ENCODE measurements around the gene ORAI2. TPM values are rescaled to one million over a fixed set of nuclear protein-coding genes. Genes with fewer than 3 reads are reported as not detected.
"Not testable (repeated sequence)": the region's sequence is repeated elsewhere in the genome, so short reads cannot be mapped to it uniquely, and the experiment has no call there.

The ORAI2 gene
- total RNA-seq, 2 experiments from 2014 or later: 51.9 to 58.3 TPM

- H3K27ac Mint-ChIP-seq; H3K4me1 Mint-ChIP-seq; ATAC-seq (ENCODE audit: low read depth); H3K27me3 Mint-ChIP-seq; H3K4me3 Mint-ChIP-seq; DNase-seq; H3K9me3 Mint-ChIP-seq; H3K36me3 Mint-ChIP-seq: not testable (repeated sequence)
- POLR2A ChIA-PET: interaction anchor here (1.6 kb wide), 1 partner anchor 9 kb away, joined by 7 read pairs; the partner anchor contains the start of genes ALKBH4 and LRWD1
These were observed 21.6 kb downstream of the ORAI2 start for GRCh38 chr7:102454932-102455331.

- Mint-ChIP-seq H3K4me1 (no peaks in the 10 kb centered on the region), H3K27ac (no peak overlapping the region), H3K4me3 (no peak overlapping the region), H3K9me3 (no peaks in the 10 kb centered on the region), H3K27me3 (no peaks in the 10 kb centered on the region), H3K36me3 (peaks cover 2% of the 10 kb centered on the region)
- DNase-seq (no peak), ATAC-seq (ENCODE audit: low read depth) (no peak)
- POLR2A ChIA-PET: interaction anchor here (1.6 kb wide), 1 partner anchor 9 kb away, joined by 7 read pairs; the partner anchor contains the start of genes ALKBH4 and LRWD1
These were observed 22.2 kb downstream of the ORAI2 start for GRCh38 chr7:102455596-102455995.

GRCh38 chr7:102456327-102456726 lies 23.0 kb downstream of the ORAI2 start:
- Mint-ChIP-seq H3K9me3 (no peaks in the 10 kb centered on the region), H3K4me3 (no peak overlapping the region), H3K27me3 (no peaks in the 10 kb centered on the region), H3K4me1 (no peaks in the 10 kb centered on the region), H3K27ac (no peak overlapping the region), H3K36me3 (peaks cover 6% of the 10 kb centered on the region)
- DNase-seq: no peak
- POLR2A ChIA-PET: interaction anchor here (0.7 to 1.6 kb wide), 3 partner anchors 8 to 174 kb away, joined by 3 to 7 read pairs (median 3); partner anchors contain the start of genes ALKBH4 and LRWD1
- no peak for ATAC-seq (ENCODE audit: low read depth)

- Mint-ChIP-seq H3K4me1 (peaks cover under 1% of the 10 kb centered on the region), H3K27ac (no peak overlapping the region), H3K4me3 (no peak overlapping the region), H3K36me3 (peaks cover 6% of the 10 kb centered on the region), H3K9me3 (no peaks in the 10 kb centered on the region), H3K27me3 (no peaks in the 10 kb centered on the region)
- DNase-seq (no peak), ATAC-seq (ENCODE audit: low read depth) (no peak)
- POLR2A ChIA-PET: no interaction called here
These were observed 24.1 kb downstream of the ORAI2 start for GRCh38 chr7:102457352-102457924.

- ATAC-seq (ENCODE audit: low read depth): no peak
- POLR2A ChIA-PET: no interaction called here
These were observed 26.0 kb downstream of the ORAI2 start for GRCh38 chr7:102459221-102459844.

GRCh38 chr7:102460467-102460866 lies 27.1 kb downstream of the ORAI2 start:
- Mint-ChIP-seq H3K27me3 (no peaks in the 10 kb centered on the region), H3K4me3 (no peak overlapping the region), H3K36me3 (peaks cover 5% of the 10 kb centered on the region), H3K4me1 (peaks cover 11% of the 10 kb centered on the region), H3K27ac (peak overlapping the region; percentile 10), H3K9me3 (no peaks in the 10 kb centered on the region)
- no peak for DNase-seq
- no peak for ATAC-seq (ENCODE audit: low read depth)
- POLR2A ChIA-PET: interaction anchor here (1.2 kb wide), 1 partner anchor 8 kb away, joined by 3 read pairs; no protein-coding TSS in a partner anchor

More at GRCh38 chr7:102459221-102459844, 26.0 kb downstream of the ORAI2 start:
- no peaks in the 10 kb centered on the region for H3K27me3 Mint-ChIP-seq
- H3K4me1 Mint-ChIP-seq: peaks cover 10% of the 10 kb centered on the region
- H3K27ac Mint-ChIP-seq: no peak overlapping the region
- H3K4me3 Mint-ChIP-seq: no peak overlapping the region
- peaks cover 6% of the 10 kb centered on the region for H3K36me3 Mint-ChIP-seq
- DNase-seq: no peak
- no peaks in the 10 kb centered on the region for H3K9me3 Mint-ChIP-seq

- peaks cover 16% of the 10 kb centered on the region for H3K4me1 Mint-ChIP-seq
- peak overlapping the region; percentile 94 for H3K4me3 Mint-ChIP-seq
- H3K27me3 Mint-ChIP-seq: no peaks in the 10 kb centered on the region
- POLR2A ChIA-PET: interaction anchor here (0.9 to 2.2 kb wide), 6 partner anchors 9 to 68 kb away, joined by 3 to 9 read pairs (median 6); partner anchors contain the start of gene PRKRIP1
- ATAC-seq (ENCODE audit: low read depth) (peak; percentile 3), DNase-seq (no peak)
- peak overlapping the region; percentile 83 for H3K27ac Mint-ChIP-seq
- no peaks in the 10 kb centered on the region for H3K9me3 Mint-ChIP-seq
- H3K36me3 Mint-ChIP-seq: peaks cover 5% of the 10 kb centered on the region
These were observed 30.6 kb downstream of the ORAI2 start for GRCh38 chr7:102463841-102464576.

GRCh38 chr7:102464577-102465280 lies 31.4 kb downstream of the ORAI2 start, which contains the start of the genes ALKBH4 and LRWD1:
ALKBH4 (minus strand) TSS chr7:102464863; CDS start chr7:102464836, 27 bp downstream.
LRWD1 (plus strand) TSS chr7:102464984; CDS start chr7:102465081, 97 bp downstream.
- peak within 1 kb of the TSS; percentile 94 for H3K4me3 Mint-ChIP-seq
- ATAC-seq (ENCODE audit: low read depth) (peak; percentile 92), DNase-seq (peak; percentile 98)
- H3K9me3 Mint-ChIP-seq: no peaks in the 10 kb centered on the region
- peaks cover 16% of the 10 kb centered on the region for H3K4me1 Mint-ChIP-seq
- POLR2A ChIA-PET: interaction anchor here (0.9 to 2.2 kb wide), 8 partner anchors 9 to 69 kb away, joined by 3 to 9 read pairs (median 6); partner anchors contain the start of gene PRKRIP1
- no peaks in the 10 kb centered on the region for H3K27me3 Mint-ChIP-seq
- H3K36me3 Mint-ChIP-seq: peaks cover 5% of the 10 kb centered on the region
- peak within 1 kb of the TSS; percentile 83 for H3K27ac Mint-ChIP-seq

- Mint-ChIP-seq H3K4me3 (peak overlapping the region; percentile 94), H3K27me3 (no peaks in the 10 kb centered on the region), H3K9me3 (no peaks in the 10 kb centered on the region), H3K36me3 (no peaks in the 10 kb centered on the region), H3K4me1 (peaks cover 16% of the 10 kb centered on the region), H3K27ac (peak overlapping the region; percentile 20)
- POLR2A ChIA-PET: interaction anchor here (1.2 kb wide), 1 partner anchor 14 kb away, joined by 3 read pairs; no protein-coding TSS in a partner anchor
- no peak for ATAC-seq (ENCODE audit: low read depth)
- DNase-seq: no peak
These were observed 32.7 kb downstream of the ORAI2 start for GRCh38 chr7:102466097-102466496.

- H3K9me3 Mint-ChIP-seq: no peaks in the 10 kb centered on the region
- peaks cover 12% of the 10 kb centered on the region for H3K4me1 Mint-ChIP-seq
- H3K27me3 Mint-ChIP-seq: no peaks in the 10 kb centered on the region
- POLR2A ChIA-PET: interaction anchor here (0.6 to 1.5 kb wide), 2 partner anchors 29 to 35 kb away, joined by 3 read pairs; no protein-coding TSS in a partner anchor
- no peak overlapping the region for H3K4me3 Mint-ChIP-seq
- ATAC-seq (ENCODE audit: low read depth) (no peak), DNase-seq (no peak)
- H3K36me3 Mint-ChIP-seq: no peaks in the 10 kb centered on the region
- no peak overlapping the region for H3K27ac Mint-ChIP-seq
These were observed 34.5 kb downstream of the ORAI2 start for GRCh38 chr7:102467581-102468477.

GRCh38 chr7:102468478-102469350 lies 35.3 kb downstream of the ORAI2 start:
- POLR2A ChIA-PET: interaction anchor here (1.5 kb wide), 1 partner anchor 30 kb away, joined by 3 read pairs; no protein-coding TSS in a partner anchor
- ATAC-seq (ENCODE audit: low read depth) (no peak), DNase-seq (no peak)
- Mint-ChIP-seq H3K4me1 (peaks cover 11% of the 10 kb centered on the region), H3K4me3 (no peak overlapping the region), H3K9me3 (no peaks in the 10 kb centered on the region), H3K36me3 (no peaks in the 10 kb centered on the region), H3K27ac (no peak overlapping the region), H3K27me3 (no peaks in the 10 kb centered on the region)
